ENCODE results near the gene NTN1. TPM values are rescaled to one million over a fixed set of nuclear protein-coding genes. Genes with fewer than 3 reads are reported as not detected.

Gene NTN1
- total and polyA plus RNA-seq, 2 of the 4 experiments (the other 2 are of a cell fraction), result under 0.01 to 0.07 TPM

DNA sequence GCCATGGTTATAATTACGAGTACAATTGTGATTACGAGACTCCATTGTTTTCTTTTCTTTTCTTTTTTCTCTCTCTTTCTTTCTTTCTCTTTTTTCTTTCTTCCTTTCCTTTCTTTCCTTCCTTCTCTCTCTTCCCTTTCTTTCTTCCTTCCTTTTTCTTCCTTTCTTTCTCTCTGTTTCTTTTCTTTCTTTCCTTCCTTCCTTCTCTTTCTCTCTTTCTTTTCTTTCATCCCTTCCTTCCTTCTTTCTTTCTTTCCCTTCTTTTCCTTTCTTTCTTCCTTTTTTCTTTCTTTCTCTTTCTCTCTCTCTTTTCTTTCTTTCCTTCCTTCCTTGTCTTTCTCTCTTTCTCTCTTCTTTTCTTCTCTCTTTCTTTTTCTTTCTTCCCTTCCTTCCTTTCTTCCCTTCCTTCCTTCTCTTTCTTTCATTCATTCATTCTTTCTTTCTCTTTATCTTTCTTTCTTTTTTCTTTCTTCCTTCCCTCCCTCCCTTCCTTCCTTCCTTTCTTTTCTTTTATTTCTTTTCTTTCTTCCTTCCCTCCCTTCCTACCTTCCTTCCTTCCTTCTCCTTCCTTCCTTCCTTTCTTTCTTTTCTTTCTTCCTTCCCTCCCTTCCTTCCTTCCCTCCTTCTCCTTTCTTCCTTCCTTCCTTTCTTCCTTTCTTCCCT lies 14.1 kb upstream of the NTN1 start:
- Histone ChIP-seq H2BK5ac (ENCODE audit: low read depth, low read length, poor library complexity, severe bottlenecking) (no peak overlapping the region), H3K27me3 (ENCODE audit: control insufficient read depth, insufficient read depth, low read length) (peaks cover 31% of the 10 kb centered on the region), H4K20me1 (ENCODE audit: insufficient read depth, low read length) (no peaks in the 10 kb centered on the region), H3K4ac (ENCODE audit: low read depth, low read length) (no peak overlapping the region), H2AFZ (replicated peaks; ENCODE audit: low read length, poor library complexity) (no peak overlapping the region), H4K91ac (ENCODE audit: insufficient read depth, low read depth, low read length) (no peak overlapping the region), H2BK20ac (ENCODE audit: low read depth, low read length) (no peak overlapping the region), H2AK9ac (replicated peaks; ENCODE audit: low read depth, low read length, poor library complexity) (no peak overlapping the region), H3K56ac (ENCODE audit: extremely low read depth, insufficient read depth, low read length) (no peak overlapping the region), H3K9ac (ENCODE audit: low read depth, low read length) (no peak overlapping the region), H4K8ac (ENCODE audit: low read depth in 2 of 2, low read length in 2 of 2) (no peak overlapping the region), H3K4me3 (ENCODE audit: insufficient read depth, low read depth, low read length) (no peak overlapping the region), H3K4me2 (ENCODE audit: low read depth, low read length) (no peak overlapping the region), H3K9me3 (ENCODE audit: control insufficient read depth, insufficient read depth, low read length) (no peaks in the 10 kb centered on the region), H3K27ac (ENCODE audit: insufficient read depth, low read length) (no peak overlapping the region), H2BK15ac (ENCODE audit: low read depth, low read length) (no peak overlapping the region), H2BK120ac (ENCODE audit: low read depth, low read length) (no peak overlapping the region), H3K9me1 (ENCODE audit: insufficient read depth, low read length) (no peaks in the 10 kb centered on the region), H4K5ac (ENCODE audit: low read depth, low read length) (no peak overlapping the region), H3K79me1 (ENCODE audit: low read depth in 1 of 2, low read length in 2 of 2) (no peaks in the 10 kb centered on the region), H3K4me1 (ENCODE audit: control insufficient read depth, insufficient read depth, low read length) (no peaks in the 10 kb centered on the region), H2AK5ac (ENCODE audit: low read depth, low read length) (no peak overlapping the region), H3K18ac (ENCODE audit: low read depth, low read length) (no peak overlapping the region), H3K14ac (replicated peaks; ENCODE audit: low read depth, low read length) (no peak overlapping the region), H3K23ac (ENCODE audit: low read depth, low read length) (no peak overlapping the region), H3K36me3 (ENCODE audit: control insufficient read depth, insufficient read depth, low read length) (no peaks in the 10 kb centered on the region)
- WGBS, 2 experiments (ENCODE audit: extremely low coverage in 2 of 2, insufficient read length in 1 of 2), result no CpG with 5 or more reads among the region's 2 CpGs
- no TSS peak for BruUV-seq (replicated peaks)
- no peak for ATAC-seq (ENCODE audit: low read depth)
- POLR2A ChIA-PET (ENCODE audit: unreplicated experiment), result no interaction called here
- no peak for DNase-seq
- intact Hi-C loops (cut with micrococcal nuclease), result no loop called here
- dilution Hi-C loops (cut with HindIII; ENCODE audit: low sequenced_read_pairs, unreplicated experiment), result no loop called here
- CTCF ChIA-PET, result interaction anchor here (0.7 kb wide), 1 partner anchor 548 kb away, joined by 3 read pairs; no protein-coding TSS in a partner anchor
- TF ChIP-seq RAD21 (IDR thresholded peaks at IDR 0.05; ENCODE audit: low read length) (no peak), MAZ (IDR thresholded peaks at IDR 0.05; ENCODE audit: borderline replicate concordance, low read depth, low read length) (no peak), POLR2A (IDR thresholded peaks at IDR 0.05; ENCODE audit: low read depth, low read length) (no peak), CEBPB (IDR thresholded peaks at IDR 0.05; ENCODE audit: low read depth, low read length) (no peak), BHLHE40 (IDR thresholded peaks at IDR 0.05; ENCODE audit: low read depth, low read length) (no peak), NFE2L2 (IDR thresholded peaks at IDR 0.05; ENCODE audit: low read depth, low read length) (no peak)
- TF ChIP-seq, protein P1, sequence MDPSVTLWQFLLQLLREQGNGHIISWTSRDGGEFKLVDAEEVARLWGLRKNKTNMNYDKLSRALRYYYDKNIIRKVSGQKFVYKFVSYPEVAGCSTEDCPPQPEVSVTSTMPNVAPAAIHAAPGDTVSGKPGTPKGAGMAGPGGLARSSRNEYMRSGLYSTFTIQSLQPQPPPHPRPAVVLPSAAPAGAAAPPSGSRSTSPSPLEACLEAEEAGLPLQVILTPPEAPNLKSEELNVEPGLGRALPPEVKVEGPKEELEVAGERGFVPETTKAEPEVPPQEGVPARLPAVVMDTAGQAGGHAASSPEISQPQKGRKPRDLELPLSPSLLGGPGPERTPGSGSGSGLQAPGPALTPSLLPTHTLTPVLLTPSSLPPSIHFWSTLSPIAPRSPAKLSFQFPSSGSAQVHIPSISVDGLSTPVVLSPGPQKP (IDR thresholded peaks at IDR 0.05; ENCODE audit: borderline replicate concordance, low read depth, low read length), result no peak
- TF ChIP-seq, protein P2, sequence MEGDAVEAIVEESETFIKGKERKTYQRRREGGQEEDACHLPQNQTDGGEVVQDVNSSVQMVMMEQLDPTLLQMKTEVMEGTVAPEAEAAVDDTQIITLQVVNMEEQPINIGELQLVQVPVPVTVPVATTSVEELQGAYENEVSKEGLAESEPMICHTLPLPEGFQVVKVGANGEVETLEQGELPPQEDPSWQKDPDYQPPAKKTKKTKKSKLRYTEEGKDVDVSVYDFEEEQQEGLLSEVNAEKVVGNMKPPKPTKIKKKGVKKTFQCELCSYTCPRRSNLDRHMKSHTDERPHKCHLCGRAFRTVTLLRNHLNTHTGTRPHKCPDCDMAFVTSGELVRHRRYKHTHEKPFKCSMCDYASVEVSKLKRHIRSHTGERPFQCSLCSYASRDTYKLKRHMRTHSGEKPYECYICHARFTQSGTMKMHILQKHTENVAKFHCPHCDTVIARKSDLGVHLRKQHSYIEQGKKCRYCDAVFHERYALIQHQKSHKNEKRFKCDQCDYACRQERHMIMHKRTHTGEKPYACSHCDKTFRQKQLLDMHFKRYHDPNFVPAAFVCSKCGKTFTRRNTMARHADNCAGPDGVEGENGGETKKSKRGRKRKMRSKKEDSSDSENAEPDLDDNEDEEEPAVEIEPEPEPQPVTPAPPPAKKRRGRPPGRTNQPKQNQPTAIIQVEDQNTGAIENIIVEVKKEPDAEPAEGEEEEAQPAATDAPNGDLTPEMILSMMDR (conservative IDR thresholded peaks at IDR 0.05; ENCODE audit: low read depth, low read length), result no peak
- in situ Hi-C loops (cut with MboI; ENCODE audit: low sequenced_read_pairs), result no loop called here
